SK-N-SH (cell line): Measurements from ENCODE around the gene COX14. TPM values are rescaled to one million over a fixed set of nuclear protein-coding genes. Genes with fewer than 3 reads are reported as not detected.
"Not testable (repeated sequence)": the region's sequence is repeated elsewhere in the genome, so short reads cannot be mapped to it uniquely, and the experiment has no call there.

Experiments used
- CTCF ChIA-PET: fragments of 300-600, 350-600 bp; formaldehyde crosslinking; extraction: SDS; loops from one replicate; lab custom pipeline; 2021; lab: Yijun Ruan, JAX
- POLR2A ChIA-PET: fragments of 350-600 bp; sonication (Branson Sonifier 250); formaldehyde crosslinking; extraction: SDS; loops from one replicate; lab custom pipeline; 2020; ENCODE audit warnings: antibody characterized with exemption, inconsistent platforms; lab: Yijun Ruan, JAX
- DNase-seq: peaks from one replicate; pipeline ENCODE4 v3.0.0; 2012
- H2AFZ ChIP-seq: fragments of 200-600 bp; sonication (generic); 2 replicates; pipeline ENCODE4 v1.8.1; 2016; ENCODE audit warnings: antibody characterized with exemption, mild to moderate bottlenecking, low read depth
- H3F3A ChIP-seq: fragments of 200-600 bp; sonication (generic); replicated peaks from 2 replicates; pipeline ENCODE3; 2016; ENCODE audit warnings: antibody characterized with exemption, mild to moderate bottlenecking; ENCODE audit not compliant: insufficient read depth
- H3K27ac ChIP-seq, 2 experiments: fragments of 200-500 bp in 1 of 2; fragments of 200-600 bp in 1 of 2; sonication (Bioruptor generic) in 1 of 2; sonication (generic), shearing (Covaris generic) in 1 of 2; 2 replicates each; pipeline versions ENCODE4 v1.5.1 to v1.6.1; 2014 to 2016; ENCODE audit warnings: low read depth in 2 of 2, inconsistent platforms in 1 of 2, low read length in 1 of 2, mild to moderate bottlenecking in 1 of 2, mixed read lengths in 1 of 2
- H3K27me3 ChIP-seq: fragments of 200-600 bp; sonication (generic), shearing (Covaris generic); 2 replicates; pipeline ENCODE4 v1.6.1; 2016; ENCODE audit warnings: mixed run types; ENCODE audit not compliant: insufficient read depth
- H3K36me3 ChIP-seq, 2 experiments: fragments of 200-500 bp in 1 of 2; fragments of 200-600 bp in 1 of 2; sonication (Bioruptor generic) in 1 of 2; sonication (generic) in 1 of 2; replicated peaks in 1 of 2; 2 replicates each; pipeline versions ENCODE3 to v1.5.1; 2014 to 2016; ENCODE audit warnings: low read length in 1 of 2, mild to moderate bottlenecking in 1 of 2; ENCODE audit not compliant: insufficient read depth in 2 of 2, control insufficient read depth in 1 of 2
- H3K4me1 ChIP-seq, 2 experiments: fragments of 200-500 bp in 1 of 2; fragments of 200-600 bp in 1 of 2; sonication (Bioruptor generic) in 1 of 2; sonication (generic), shearing (Covaris generic) in 1 of 2; 2 replicates each; pipeline versions ENCODE4 v1.5.1 to v1.6.1; 2014 to 2016; ENCODE audit warnings: low read depth in 1 of 2, low read length in 1 of 2, mixed run types in 1 of 2; ENCODE audit not compliant: insufficient read depth in 2 of 2, control insufficient read depth in 1 of 2
- H3K4me2 ChIP-seq: fragments of 200-600 bp; sonication (generic), shearing (Covaris generic); 2 replicates; pipeline ENCODE4 v1.6.1; 2017; ENCODE audit warnings: mixed run types
- H3K4me3 ChIP-seq, 2 experiments: fragments of 200-500 bp in 1 of 2; fragments of 200-600 bp in 1 of 2; sonication (Bioruptor generic) in 1 of 2; sonication (generic), shearing (Covaris generic) in 1 of 2; 2 replicates each; pipeline versions ENCODE4 v1.5.1 to v1.8.1; 2014 to 2016; ENCODE audit warnings: low read depth in 2 of 2, inconsistent platforms in 1 of 2, low read length in 1 of 2, mild to moderate bottlenecking in 1 of 2, mixed read lengths in 1 of 2, moderate library complexity in 1 of 2
- H3K79me2 ChIP-seq: fragments of 200-600 bp; sonication (generic); 2 replicates; pipeline ENCODE4 v1.8.1; 2017; ENCODE audit warnings: mild to moderate bottlenecking; ENCODE audit not compliant: insufficient read depth
- H3K9ac ChIP-seq: fragments of 200-600 bp; sonication (generic); 2 replicates; pipeline ENCODE4 v1.6.1; 2017; ENCODE audit warnings: mixed run types
- H3K9me2 ChIP-seq: fragments of 200-600 bp; sonication (generic); 2 replicates; pipeline ENCODE4 v1.6.1; 2017; ENCODE audit warnings: mixed run types
- H3K9me3 ChIP-seq: fragments of 200-600 bp; sonication (generic); 2 replicates; pipeline ENCODE4 v1.6.1; 2017; ENCODE audit warnings: mixed run types, mild to moderate bottlenecking, moderate library complexity
- H4K20me1 ChIP-seq: fragments of 200-600 bp; sonication (generic); 2 replicates; pipeline ENCODE4 v1.6.1; 2017; ENCODE audit warnings: mild to moderate bottlenecking, mixed run types; ENCODE audit not compliant: insufficient read depth
- CTCF ChIP-seq: fragments of 200-600 bp; sonication (generic); IDR thresholded peaks from 2 replicates; pipeline ENCODE4 v1.6.1; 2017; ENCODE audit warnings: antibody characterized with exemption, mild to moderate bottlenecking, moderate library complexity
- EP300 ChIP-seq, 2 experiments: IDR thresholded peaks; 2 replicates each; pipeline versions ENCODE4 v1.4.0 to v1.6.1; 2012; ENCODE audit warnings: borderline replicate concordance in 1 of 2, low read depth in 1 of 2, low read length in 1 of 2
- FOXM1 ChIP-seq: IDR thresholded peaks from 2 replicates; pipeline ENCODE4 v1.4.0; 2012; ENCODE audit warnings: low read depth, mild to moderate bottlenecking
- RAD21 ChIP-seq: IDR thresholded peaks from 2 replicates; pipeline ENCODE4 v1.6.1; 2012; ENCODE audit warnings: mild to moderate bottlenecking, low read length
- REST ChIP-seq: IDR thresholded peaks from 2 replicates; pipeline ENCODE4 v1.6.1; 2012; ENCODE audit warnings: mild to moderate bottlenecking, low read depth, low read length, moderate library complexity
- SMC3 ChIP-seq: IDR thresholded peaks from 2 replicates; pipeline ENCODE4 v1.6.1; 2012; ENCODE audit warnings: low read depth, low read length, improper control_type of control experiment
- USF2 ChIP-seq: fragments of 150-350 bp; IDR thresholded peaks from 2 replicates; pipeline ENCODE4 v1.6.1; 2017; ENCODE audit warnings: antibody characterized with exemption, low read length, low read depth, borderline replicate concordance
- WGBS: methylation state at CpG from one replicate; pipeline ENCODE4 v1.1.6; 2017; ENCODE audit warnings: low lambda C conversion rate; 5-methylcytosine and 5-hydroxymethylcytosine counted together
- polyA plus RNA-seq, 3 experiments: library from polyadenylated mRNA; depleted of rRNA; stranded (reverse); fragments of >200 nt; gene quantifications; 2 replicates each; pipeline ENCODE4 v1.2.3, GENCODE V29; 2012

COX14 gene
- polyA plus RNA-seq, 1 of the 3 experiments (the other 2 are of a cell fraction): 204 TPM

- H3K9me3 ChIP-seq: no peaks in the 10 kb centered on the region
- peaks cover 33% of the 10 kb centered on the region for H4K20me1 ChIP-seq
- TF ChIP-seq REST (no peak), FOXM1 (no peak), CTCF (no peak), USF2 (no peak), EP300 (IDR thresholded peaks at IDR 0.05; ENCODE audit: borderline replicate concordance in 1 of 2, low read depth in 1 of 2, low read length in 1 of 2) (no peak), SMC3 (no peak), RAD21 (no peak)
- ChIA-PET CTCF (interaction anchor here (0.6 to 6.5 kb wide), 6 partner anchors 17 to 180 kb away, joined by 3 to 38 read pairs (median 4); partner anchors contain the start of genes CERS5 and COX14), POLR2A (no interaction called here)
- H3K9me2 ChIP-seq: no peaks in the 10 kb centered on the region
- no peaks in the 10 kb centered on the region for H3K27me3 ChIP-seq
- no peak overlapping the region for H3K4me2 ChIP-seq
- no peaks in the 10 kb centered on the region for H3K4me1 ChIP-seq
- WGBS: 99% methylated on average over 4 of the region's 4 CpGs
- no peak overlapping the region for H3K27ac ChIP-seq
- no peak overlapping the region for H3K4me3 ChIP-seq
- H3K79me2 ChIP-seq: peaks cover 84% of the 10 kb centered on the region
- H3F3A ChIP-seq: peaks cover 9% of the 10 kb centered on the region
- no peak for DNase-seq
- peaks cover 3 to 20% of the 10 kb centered on the region in 2 experiments for H3K36me3 ChIP-seq
- H2AFZ ChIP-seq: no peak overlapping the region
- no peak overlapping the region for H3K9ac ChIP-seq
Observed at GRCh38 chr12:50147281-50147680, 35.2 kb downstream of the COX14 start.

GRCh38 chr12:50148011-50148410 is 36.0 kb downstream of the COX14 start:
- H3K27ac ChIP-seq, H3K4me2 ChIP-seq, H2AFZ ChIP-seq, H3K9me2 ChIP-seq, POLR2A ChIA-PET, H3K9me3 ChIP-seq, H3K4me1 ChIP-seq, H3K9ac ChIP-seq, H3F3A ChIP-seq, H3K27me3 ChIP-seq, DNase-seq, H3K4me3 ChIP-seq: not testable (repeated sequence)
- H4K20me1 ChIP-seq: peaks cover 36% of the 10 kb centered on the region
- peaks cover 91% of the 10 kb centered on the region for H3K79me2 ChIP-seq
- H3K36me3 ChIP-seq: peaks cover 0 to 16% of the 10 kb centered on the region in 2 experiments
- CTCF ChIA-PET: interaction anchor here (1.2 to 6.5 kb wide), 4 partner anchors 17 to 180 kb away, joined by 3 to 38 read pairs (median 3); partner anchors contain the start of gene CERS5
- WGBS: 93% methylated on average over 6 of the region's 6 CpGs
